ENCODE measurements around the gene KDM4B. TPM values are rescaled to one million over a fixed set of nuclear protein-coding genes. Genes with fewer than 3 reads are reported as not detected.

KDM4B gene
- total and polyA plus RNA-seq, 9 of the 15 experiments (the other 6 are each of a cell fraction or from before 2014, with no cell fraction given) = 0.21 to 29.9 (median 7.3) TPM

- TF ChIP-seq MNT (conservative IDR thresholded peaks at IDR 0.05) = no peak
- TF ChIP-seq NCOA1 (IDR thresholded peaks at IDR 0.05; ENCODE audit: low read depth) = peak; percentile 28; the same call in 1 of the 2 replicates
- no peak for TF ChIP-seq SIN3B (IDR thresholded peaks at IDR 0.05; ENCODE audit: low read depth)
- TF ChIP-seq CTBP1 (IDR thresholded peaks at IDR 0.05; ENCODE audit: borderline replicate concordance) = peak; percentile 44; the same call in 1 of the 2 replicates
- no peak for TF ChIP-seq NFXL1 (CRISPR knock-in tag; IDR thresholded peaks at IDR 0.05)
- TF ChIP-seq TOE1 (IDR thresholded peaks at IDR 0.05; ENCODE audit: borderline replicate concordance) = 0 out of 2 replicates have a peak, but pooled peaks have one; percentile 31
- no peak for TF ChIP-seq TOE1 (CRISPR knock-in tag; IDR thresholded peaks at IDR 0.05; ENCODE audit: borderline replicate concordance, low read depth)
- TF ChIP-seq E2F5 (CRISPR knock-in tag; IDR thresholded peaks at IDR 0.05) = no peak
- no peak for TF ChIP-seq RFX7 (CRISPR knock-in tag; IDR thresholded peaks at IDR 0.05)
- no peak for TF ChIP-seq ARID1B (IDR thresholded peaks at IDR 0.05)
- TF ChIP-seq SAFB (IDR thresholded peaks at IDR 0.05; ENCODE audit: borderline replicate concordance, low read depth, low read length) = no peak
- peak; percentile 42 for TF ChIP-seq DACH1 (IDR thresholded peaks at IDR 0.05; ENCODE audit: partially characterized antibody)
- peak; percentile 63 to 90 (median 78) for TF ChIP-seq CTCF (IDR thresholded peaks at IDR 0.05 in 2 of 3, conservative IDR thresholded peaks at IDR 0.05 in 1 of 3; ENCODE audit: insufficient read depth in 2 of 3, low read depth in 1 of 3, low read length in 3 of 3)
- no peak for TF ChIP-seq SLC30A9 (CRISPR knock-in tag; IDR thresholded peaks at IDR 0.05)
- TF ChIP-seq SAP30 (IDR thresholded peaks at IDR 0.05; ENCODE audit: borderline replicate concordance, insufficient read depth, low read depth, low read length, poor library complexity, severe bottlenecking) = no peak
- no peak for TF ChIP-seq MYC (IDR thresholded peaks at IDR 0.05; ENCODE audit: low read depth, low read length)
- TF ChIP-seq MYC (CRISPR knock-in tag; IDR thresholded peaks at IDR 0.05; ENCODE audit: borderline replicate concordance, low read depth) = no peak
- no peak for TF ChIP-seq MXD1 (CRISPR knock-in tag; IDR thresholded peaks at IDR 0.05; ENCODE audit: borderline replicate concordance, poor library complexity, severe bottlenecking)
- no peak for TF ChIP-seq YBX1 (IDR thresholded peaks at IDR 0.05)
- peak; percentile 95 for TF ChIP-seq HDAC2 (IDR thresholded peaks at IDR 0.05)
- TF ChIP-seq NFIC (IDR thresholded peaks at IDR 0.05) = peak; percentile 39; the same call in 1 of the 2 replicates
- TF ChIP-seq TFAP4 (CRISPR knock-in tag; IDR thresholded peaks at IDR 0.05; ENCODE audit: borderline replicate concordance) = 0 out of 2 replicates have a peak, but pooled peaks have one; percentile 17
- TF ChIP-seq ZNF445 (CRISPR knock-in tag; IDR thresholded peaks at IDR 0.05; ENCODE audit: low read depth) = no peak
- TF ChIP-seq ILF3 (IDR thresholded peaks at IDR 0.05; ENCODE audit: borderline replicate concordance) = no peak
- no peak for TF ChIP-seq HCFC1 (IDR thresholded peaks at IDR 0.05; ENCODE audit: low read depth, low read length)
Measured at GRCh38 chr19:5170329-5170745, 201.4 kb downstream of the KDM4B start (continued).
